Activated T-cell treated with anti-CD3 and anti-CD28 coated beads, Interleukin-2, amount 50 U/mL, for 48 hours (primary cell): ENCODE measurements around the gene CTNNA2.

Source experiments
- DNase-seq, 2 experiments: peaks; one replicate each; pipeline ENCODE4 v3.0.0-alpha.2; 2020

The CTNNA2 gene

GRCh38 chr2:80643598-80643997, 1130.7 kb downstream of the CTNNA2 start:
- DNase-seq: no peak

- no peak for DNase-seq
Observed at GRCh38 chr2:80651435-80651834, 1138.6 kb downstream of the CTNNA2 start.

DNA sequence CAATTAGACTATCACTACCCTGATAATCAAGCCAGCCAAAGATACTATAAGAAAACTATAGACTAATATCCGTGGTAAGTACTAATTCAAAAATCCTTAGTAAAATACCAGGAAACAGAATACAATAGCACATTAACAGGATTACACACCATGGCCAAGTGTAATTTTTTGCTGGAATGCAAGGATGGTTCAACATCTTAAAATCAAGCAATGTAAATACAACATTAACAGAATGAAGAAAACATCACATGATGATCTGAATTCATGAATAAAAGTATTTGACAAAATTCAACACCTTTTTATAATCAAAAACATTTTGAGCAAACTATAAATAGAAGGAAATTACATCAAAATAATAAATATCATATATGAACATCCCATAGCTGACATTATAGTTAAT, 1142.4 kb downstream of the CTNNA2 start:
- no peak for DNase-seq

DNA sequence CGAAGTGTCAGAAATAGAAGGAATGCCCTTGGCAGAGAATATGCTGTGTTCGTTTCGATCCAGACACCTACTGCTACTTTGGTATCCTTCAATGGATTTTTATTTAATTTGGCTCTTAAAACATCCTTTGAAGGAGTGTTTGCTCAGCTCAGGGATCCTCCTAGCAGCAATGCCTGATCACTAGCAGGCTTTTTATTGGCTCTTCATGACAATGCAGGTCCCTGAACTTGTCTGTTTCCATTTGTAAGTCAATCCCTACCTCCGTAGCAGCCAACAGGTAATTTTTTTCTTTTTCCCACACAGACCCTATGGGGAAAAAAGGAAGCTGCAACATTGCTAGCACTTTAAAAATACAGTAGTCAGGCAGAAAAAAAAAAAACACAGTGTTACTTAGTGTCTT, 1157.9 kb downstream of the CTNNA2 start:
- DNase-seq: no peak

- DNase-seq: no peak
Observed at GRCh38 chr2:80687524-80687923, 1174.7 kb downstream of the CTNNA2 start.

DNA sequence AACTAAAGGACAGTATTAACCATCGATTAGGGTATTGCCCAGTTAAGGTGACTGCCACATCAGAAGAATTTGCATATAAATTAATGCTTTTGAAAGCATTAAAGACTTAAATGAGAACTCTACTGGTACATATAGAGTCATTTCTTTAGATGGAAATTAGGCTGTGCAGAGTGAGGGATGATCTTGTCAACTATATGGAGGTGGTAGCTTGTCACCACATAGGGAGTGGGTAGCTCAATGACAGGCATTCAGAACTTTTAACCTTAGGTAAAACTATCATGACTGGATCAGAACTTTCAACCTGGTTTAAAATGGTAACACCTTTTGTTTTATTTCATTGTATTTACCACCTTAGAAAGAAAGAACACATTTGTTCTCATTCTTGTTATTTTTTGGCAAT, 1176.3 kb downstream of the CTNNA2 start:
- DNase-seq: no peak
